GM19025 (cell line): ENCODE data around the gene GLS2.
"Not testable (repeated sequence)": the region's sequence is repeated elsewhere in the genome, so short reads cannot be mapped to it uniquely, and the experiment has no call there.

Experiments
- ATAC-seq: cut with Tn5 transposase; IDR thresholded peaks from one replicate; pipeline ENCODE4 v1.9.1; 2021; ENCODE audit warnings: mild to moderate bottlenecking, low read depth, moderate library complexity; ENCODE audit not compliant: unreplicated experiment

GLS2 gene

GRCh38 chr12:56488041-56488955 lies at the start of gene GLS2:
Gene GLS2, minus strand, starts transcription at chr12:56488161. Its CDS starts 43 bp downstream, at chr12:56488118.
- peak; percentile 83 for ATAC-seq

GRCh38 chr12:56537546-56537945 lies 49.6 kb upstream of the GLS2 start:
- no peak for ATAC-seq

GRCh38 chr12:56530390-56531055 lies 42.6 kb upstream of the GLS2 start:
- no peak for ATAC-seq

GRCh38 chr12:56529656-56530055 lies 41.7 kb upstream of the GLS2 start:
- ATAC-seq: no peak

- no peak for ATAC-seq
Measured at GRCh38 chr12:56528846-56529245, 40.9 kb upstream of the GLS2 start.

- ATAC-seq: no peak
Measured at GRCh38 chr12:56522411-56523193, 34.6 kb upstream of the GLS2 start.

GRCh38 chr12:56521590-56522371 lies 33.8 kb upstream of the GLS2 start, which contains the start of gene RBMS2:
Gene RBMS2, plus strand, starts transcription at chr12:56521820. Its CDS starts 204 bp downstream, at chr12:56522024.
- ATAC-seq: no peak

- no peak for ATAC-seq
Measured at GRCh38 chr12:56521209-56521589, 33.2 kb upstream of the GLS2 start.

GRCh38 chr12:56520506-56520905 lies 32.5 kb upstream of the GLS2 start:
- no peak for ATAC-seq

GRCh38 chr12:56520048-56520447 lies 32.1 kb upstream of the GLS2 start:
- no peak for ATAC-seq

GRCh38 chr12:56518570-56518969 lies 30.6 kb upstream of the GLS2 start:
- ATAC-seq: no peak

- no peak for ATAC-seq
Measured at GRCh38 chr12:56517854-56518253, 29.9 kb upstream of the GLS2 start.

- not testable (repeated sequence) for ATAC-seq
Measured at GRCh38 chr12:56514014-56514318, 26.0 kb upstream of the GLS2 start.

GRCh38 chr12:56510786-56511185 lies 22.8 kb upstream of the GLS2 start:
- ATAC-seq: no peak

- not testable (repeated sequence) for ATAC-seq
Measured at GRCh38 chr12:56499879-56500278, 11.9 kb upstream of the GLS2 start.

- not testable (repeated sequence) for ATAC-seq
Measured at GRCh38 chr12:56499452-56499851, 11.5 kb upstream of the GLS2 start.

GRCh38 chr12:56498126-56498902 lies 10.4 kb upstream of the GLS2 start:
- not testable (repeated sequence) for ATAC-seq

- not testable (repeated sequence) for ATAC-seq
Measured at GRCh38 chr12:56496704-56497103, 8.7 kb upstream of the GLS2 start.

- not testable (repeated sequence) for ATAC-seq
Measured at GRCh38 chr12:56494481-56494880, 6.5 kb upstream of the GLS2 start.

- not testable (repeated sequence) for ATAC-seq
Measured at GRCh38 chr12:56494106-56494415, 6.1 kb upstream of the GLS2 start.
